SU-DHL-6 (cell line): ENCODE results near the gene NNMT.

ENCODE experiments used
- EZH2phosphoT487 ChIP-seq: fragments of 200-600 bp; sonication (generic), shearing (Covaris generic); conservative IDR thresholded peaks from 2 replicates; pipeline ENCODE4 v1.6.1; 2018; ENCODE audit warnings: mild to moderate bottlenecking, antibody characterized with exemption, low read length, moderate library complexity, mixed read lengths
- TF ChIP-seq, protein P1 (sequence below): fragments of 200-600 bp; sonication (generic); IDR thresholded peaks from one replicate; pipeline ENCODE4 v1.5.1; 2017; ENCODE audit warnings: antibody characterized with exemption, mild to moderate bottlenecking, low read length, moderate library complexity; ENCODE audit not compliant: insufficient read depth, poor library complexity, severe bottlenecking

DNA sequence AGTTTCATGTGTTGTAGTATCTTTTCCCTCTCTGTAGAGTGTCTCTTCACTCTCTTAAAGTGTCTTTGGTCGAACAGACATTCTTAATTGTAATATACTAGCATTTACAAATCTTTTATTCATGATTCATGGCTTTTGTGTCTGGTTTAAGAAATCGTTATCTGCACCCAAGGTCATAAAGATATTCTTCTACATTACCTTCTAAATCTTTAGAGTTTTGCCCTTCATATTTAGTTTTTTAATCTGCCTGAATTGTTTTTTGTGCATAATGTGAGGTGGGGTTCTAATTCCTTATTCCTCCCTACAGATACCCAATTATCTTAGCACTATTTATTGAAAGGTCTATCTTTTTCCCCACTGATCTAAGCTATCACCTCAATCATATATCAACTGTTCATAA, 9.0 kb upstream of the NNMT start:
- TF ChIP-seq, protein P1, sequence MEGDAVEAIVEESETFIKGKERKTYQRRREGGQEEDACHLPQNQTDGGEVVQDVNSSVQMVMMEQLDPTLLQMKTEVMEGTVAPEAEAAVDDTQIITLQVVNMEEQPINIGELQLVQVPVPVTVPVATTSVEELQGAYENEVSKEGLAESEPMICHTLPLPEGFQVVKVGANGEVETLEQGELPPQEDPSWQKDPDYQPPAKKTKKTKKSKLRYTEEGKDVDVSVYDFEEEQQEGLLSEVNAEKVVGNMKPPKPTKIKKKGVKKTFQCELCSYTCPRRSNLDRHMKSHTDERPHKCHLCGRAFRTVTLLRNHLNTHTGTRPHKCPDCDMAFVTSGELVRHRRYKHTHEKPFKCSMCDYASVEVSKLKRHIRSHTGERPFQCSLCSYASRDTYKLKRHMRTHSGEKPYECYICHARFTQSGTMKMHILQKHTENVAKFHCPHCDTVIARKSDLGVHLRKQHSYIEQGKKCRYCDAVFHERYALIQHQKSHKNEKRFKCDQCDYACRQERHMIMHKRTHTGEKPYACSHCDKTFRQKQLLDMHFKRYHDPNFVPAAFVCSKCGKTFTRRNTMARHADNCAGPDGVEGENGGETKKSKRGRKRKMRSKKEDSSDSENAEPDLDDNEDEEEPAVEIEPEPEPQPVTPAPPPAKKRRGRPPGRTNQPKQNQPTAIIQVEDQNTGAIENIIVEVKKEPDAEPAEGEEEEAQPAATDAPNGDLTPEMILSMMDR: no peak
- no peak for TF ChIP-seq EZH2phosphoT487
